K562 (cell line): ENCODE measurements around the gene RNASEH2A. TPM values are rescaled to one million over a fixed set of nuclear protein-coding genes. Genes with fewer than 3 reads are reported as not detected.

Experiments
- ATAC-seq: fragments of 200-7000 bp; cut with Tn5 transposase; 3 replicates; pipeline ENCODE4 v1.9.1; 2020; ENCODE audit warnings: moderate library complexity
- BruUV-seq: library from RNA; stranded (reverse); fragments of 400-500 nt; replicated peaks from 2 replicates; lab custom pipeline; 2021; lab: Mats Ljungman, UMichigan
- CTCF ChIA-PET: fragments of 300-600 bp; formaldehyde crosslinking; extraction: SDS; loops from one replicate; lab custom pipeline; 2021; ENCODE audit warnings: low intra/inter-chr PET ratio; lab: Yijun Ruan, JAX
- POLR2A ChIA-PET: fragments of 300-600, 350-650 bp; sonication (Branson Sonifier 250); formaldehyde crosslinking; extraction: SDS; loops from one replicate; lab custom pipeline; 2021; ENCODE audit warnings: antibody characterized with exemption, inconsistent platforms; lab: Yijun Ruan, JAX
- DNase-seq, 4 experiments: peaks; one replicate each; pipeline versions ENCODE4 v3.0.0 to v3.0.0-alpha.2; 2011 to 2018; ENCODE audit warnings: low spot score in 3 of 4, mixed read lengths in 3 of 4; ENCODE audit errors: extremely low read depth in 1 of 4
- FAIRE-seq: peaks from 2 replicates; lab custom pipeline; 2011; peaks lifted over from hg19 to GRCh38; lab: Jason Lieb, UNC
- H2AFZ ChIP-seq: 2 replicates; pipeline ENCODE4 v1.6.0; 2011; ENCODE audit warnings: low read depth, low read length, control low read depth, inconsistent platforms
- H3K27ac ChIP-seq: fragments of 200-600 bp; 3 replicates; pipeline ENCODE4 v1.8.0; 2011; ENCODE audit warnings: low read depth, mild to moderate bottlenecking, control low read depth, inconsistent platforms, low read length, moderate library complexity, mixed read lengths; ENCODE audit errors: extremely low read depth
- H3K27me3 ChIP-seq, 2 experiments: fragments of 300-600 bp in 1 of 2; 2 replicates in 1 of 2; 3 replicates in 1 of 2; pipeline versions ENCODE4 v1.6.0 to v1.8.0; 2011; ENCODE audit warnings: inconsistent platforms in 2 of 2, low read length in 2 of 2, mild to moderate bottlenecking in 1 of 2, mixed read lengths in 1 of 2, moderate library complexity in 1 of 2; ENCODE audit not compliant: control insufficient read depth in 2 of 2, insufficient read depth in 2 of 2
- H3K36me3 ChIP-seq: fragments of 300-600 bp; 3 replicates; pipeline ENCODE4 v1.8.0; 2011; ENCODE audit warnings: mild to moderate bottlenecking, low read length, inconsistent platforms; ENCODE audit not compliant: control insufficient read depth, insufficient read depth
- H3K4me1 ChIP-seq, 2 experiments: fragments of 200-600 bp in 1 of 2; replicated peaks in 1 of 2; 2 replicates in 1 of 2; 3 replicates in 1 of 2; pipeline versions ENCODE4 v1.5.1 to v1.8.0; 2011; ENCODE audit warnings: inconsistent platforms in 2 of 2, low read length in 2 of 2, mild to moderate bottlenecking in 1 of 2, mixed read lengths in 1 of 2, moderate library complexity in 1 of 2; ENCODE audit not compliant: control insufficient read depth in 2 of 2, insufficient read depth in 2 of 2
- H3K4me2 ChIP-seq: 2 replicates; pipeline ENCODE4 v1.6.1; 2011; ENCODE audit warnings: low read length, control low read depth, inconsistent platforms, mixed read lengths; ENCODE audit not compliant: insufficient read depth
- H3K4me3 ChIP-seq: fragments of 200-600 bp; sonication (generic), shearing (Covaris generic); 2 replicates; pipeline ENCODE4 v1.5.1; 2016; ENCODE audit warnings: control low read depth, inconsistent platforms
- H3K79me2 ChIP-seq: fragments of 200-600 bp; 3 replicates; pipeline ENCODE4 v1.8.0; 2011; ENCODE audit warnings: low read length, inconsistent platforms; ENCODE audit not compliant: control insufficient read depth, insufficient read depth
- H3K9ac ChIP-seq, 2 experiments: 2 replicates each; pipeline versions ENCODE4 v1.6.0 to v1.6.1; 2011; ENCODE audit warnings: low read depth in 2 of 2, low read length in 2 of 2, control low read depth in 1 of 2, inconsistent platforms in 1 of 2, mild to moderate bottlenecking in 1 of 2, mixed read lengths in 1 of 2; ENCODE audit not compliant: insufficient read depth in 1 of 2
- H3K9me1 ChIP-seq: one replicate; pipeline ENCODE4 v1.6.0; 2011; ENCODE audit warnings: inconsistent platforms, mild to moderate bottlenecking, low read length, moderate library complexity; ENCODE audit not compliant: control insufficient read depth, insufficient read depth
- H3K9me3 ChIP-seq: replicated peaks from 2 replicates; pipeline ENCODE4 v1.5.1; 2011; ENCODE audit warnings: low read depth, low read length, inconsistent platforms; ENCODE audit not compliant: control insufficient read depth, insufficient read depth
- H4K20me1 ChIP-seq: replicated peaks from 2 replicates; pipeline ENCODE4 v1.6.1; 2011; ENCODE audit warnings: low read length, inconsistent platforms, mixed read lengths; ENCODE audit not compliant: control insufficient read depth, insufficient read depth
- CHCHD3 ChIP-seq: fragments of 250-450 bp; sonication (Bioruptor Pico); IDR thresholded peaks from 2 replicates; pipeline ENCODE4 v2.1.2; 2022; ENCODE audit warnings: mild to moderate bottlenecking
- CREM ChIP-seq: IDR thresholded peaks from 2 replicates; pipeline ENCODE4 v1.6.1; 2014; ENCODE audit warnings: antibody characterized with exemption, low read depth
- ESRRA ChIP-seq: fragments of 450-650 bp; IDR thresholded peaks from 2 replicates; pipeline ENCODE4 v1.6.1; 2014; ENCODE audit warnings: low read depth, mild to moderate bottlenecking, moderate library complexity, borderline replicate concordance
- MCM3 ChIP-seq: fragments of 450-650 bp; IDR thresholded peaks from 2 replicates; pipeline ENCODE4 v1.6.1; 2016
- MECOM ChIP-seq: fragments of 250-450 bp; sonication (Bioruptor Pico); IDR thresholded peaks from 2 replicates; pipeline ENCODE4 v1.8.0; 2022; ENCODE audit warnings: inconsistent platforms
- NFE2 ChIP-seq: IDR thresholded peaks from 2 replicates; pipeline ENCODE4 v1.6.1; 2014; ENCODE audit warnings: antibody characterized with exemption, low read depth
- NR2F6 ChIP-seq: fragments of 450-650 bp; formaldehyde crosslinking; IDR thresholded peaks from 2 replicates; pipeline ENCODE4 v1.4.0; 2020; ENCODE audit warnings: mild to moderate bottlenecking
- PHF8 ChIP-seq: fragments of 200-600 bp; sonication (generic); IDR thresholded peaks from 2 replicates; pipeline ENCODE4 v1.6.1; 2012; ENCODE audit warnings: mixed run types, mild to moderate bottlenecking, inconsistent platforms, low read length, moderate library complexity, borderline replicate concordance
- RAD21 ChIP-seq, 2 experiments: fragments of 250-450 bp in 1 of 2; fragments of 450-650 bp in 1 of 2; sonication (Bioruptor Pico) in 1 of 2; formaldehyde crosslinking in 1 of 2; IDR thresholded peaks in 1 of 2; conservative IDR thresholded peaks in 1 of 2; 2 replicates each; pipeline versions ENCODE4 v1.4.0 to v1.8.0; 2020 to 2022; ENCODE audit warnings: mild to moderate bottlenecking in 2 of 2, moderate library complexity in 1 of 2
- RBFOX2 ChIP-seq: fragments of 200-400 bp; formaldehyde crosslinking; IDR thresholded peaks from 2 replicates; pipeline ENCODE4 v1.6.1; 2017; ENCODE audit warnings: low read depth, mild to moderate bottlenecking, low read length, moderate library complexity
- SRF ChIP-seq, 2 experiments: fragments of 250-450, 450-650 bp in 1 of 2; sonication (Bioruptor Pico) in 1 of 2; sonication (generic) in 1 of 2; formaldehyde crosslinking; IDR thresholded peaks; 2 replicates each; pipeline versions ENCODE4 v1.5.0 to v1.5.1; 2020 to 2022; ENCODE audit warnings: mild to moderate bottlenecking in 1 of 2, missing genetic modification reagents in 1 of 2
- TAL1 ChIP-seq: fragments of 450-650 bp; IDR thresholded peaks from 2 replicates; pipeline ENCODE4 v1.6.1; 2016; ENCODE audit warnings: mild to moderate bottlenecking
- TBP ChIP-seq: optimal IDR thresholded peaks from 2 replicates; pipeline ENCODE3; 2011; ENCODE audit warnings: low read depth, low read length, improper control_type of control experiment
- ZBTB7A ChIP-seq: IDR thresholded peaks from 2 replicates; pipeline ENCODE4 v1.6.1; 2011; ENCODE audit warnings: low read depth, mild to moderate bottlenecking, low read length, moderate library complexity, borderline replicate concordance; ENCODE audit not compliant: control insufficient read depth
- ZNF124 ChIP-seq: sonication (generic); formaldehyde crosslinking; IDR thresholded peaks from 2 replicates; pipeline ENCODE4 v1.8.1; 2022; ENCODE audit warnings: missing genetic modification reagents
- whole genome bisulfite sequencing: fragments of 100-300 bp; shearing (Covaris generic); methylation state at CpG from one replicate; pipeline ENCODE4 v1.1.6; 2016; ENCODE audit warnings: low coverage, mixed read lengths; ENCODE audit not compliant: insufficient coverage; ENCODE audit errors: missing lambda C conversion rate; 5-methylcytosine and 5-hydroxymethylcytosine counted together
- in situ Hi-C: fragments of 300-500 bp; cut with MboI; formaldehyde crosslinking; loops from 4 replicates; pipeline ENCODE4 v1.15.0; 2018; ENCODE audit warnings: inconsistent platforms, mixed read lengths
- intact Hi-C: fragments of 100-400 bp; cut with micrococcal nuclease; formaldehyde crosslinking; loops from 2 replicates; pipeline ENCODE4 v1.14.2; 2022
- polyA plus RNA-seq, 8 experiments: library from polyadenylated mRNA; depleted of rRNA in 4 of 8; stranded (reverse) in 5 of 8; unstranded in 3 of 8; fragments of >200 nt; fragmentation: Nextera tagmentation in 2 of 8; fragmentation: Illumina TruSeq in 1 of 8; extraction: Ambion mirVana in 2 of 8; extraction: Trizol in 1 of 8; gene quantifications; 2 replicates each; pipeline versions ENCODE4 v1.2.1 to v1.2.3, GENCODE V29; 2011 to 2014; ENCODE audit warnings: inconsistent platforms in 1 of 8, missing spikeins in 1 of 8
- total RNA-seq, 7 experiments: library from RNA; depleted of rRNA in 6 of 7; stranded (reverse); fragments of >200 nt in 6 of 7; fragmentation: Illumina TruSeq in 2 of 7; extraction: Trizol in 2 of 7; gene quantifications; 2 replicates each; pipeline versions ENCODE4 v1.2.1 to v1.2.3, GENCODE V29; 2011 to 2021; ENCODE audit warnings: low replicate concordance in 1 of 7
- TF ChIP-seq, protein P1 (sequence below): sonication (generic); formaldehyde crosslinking; IDR thresholded peaks from 2 replicates; pipeline ENCODE4 v1.8.0; 2023; ENCODE audit warnings: missing genetic modification reagents, mild to moderate bottlenecking, borderline replicate concordance

Gene RNASEH2A
- total and polyA plus RNA-seq, 9 of the 15 experiments (the other 6 are each of a cell fraction or from before 2014, with no cell fraction given) = 22.3 to 78.0 (median 61.7) TPM

DNA sequence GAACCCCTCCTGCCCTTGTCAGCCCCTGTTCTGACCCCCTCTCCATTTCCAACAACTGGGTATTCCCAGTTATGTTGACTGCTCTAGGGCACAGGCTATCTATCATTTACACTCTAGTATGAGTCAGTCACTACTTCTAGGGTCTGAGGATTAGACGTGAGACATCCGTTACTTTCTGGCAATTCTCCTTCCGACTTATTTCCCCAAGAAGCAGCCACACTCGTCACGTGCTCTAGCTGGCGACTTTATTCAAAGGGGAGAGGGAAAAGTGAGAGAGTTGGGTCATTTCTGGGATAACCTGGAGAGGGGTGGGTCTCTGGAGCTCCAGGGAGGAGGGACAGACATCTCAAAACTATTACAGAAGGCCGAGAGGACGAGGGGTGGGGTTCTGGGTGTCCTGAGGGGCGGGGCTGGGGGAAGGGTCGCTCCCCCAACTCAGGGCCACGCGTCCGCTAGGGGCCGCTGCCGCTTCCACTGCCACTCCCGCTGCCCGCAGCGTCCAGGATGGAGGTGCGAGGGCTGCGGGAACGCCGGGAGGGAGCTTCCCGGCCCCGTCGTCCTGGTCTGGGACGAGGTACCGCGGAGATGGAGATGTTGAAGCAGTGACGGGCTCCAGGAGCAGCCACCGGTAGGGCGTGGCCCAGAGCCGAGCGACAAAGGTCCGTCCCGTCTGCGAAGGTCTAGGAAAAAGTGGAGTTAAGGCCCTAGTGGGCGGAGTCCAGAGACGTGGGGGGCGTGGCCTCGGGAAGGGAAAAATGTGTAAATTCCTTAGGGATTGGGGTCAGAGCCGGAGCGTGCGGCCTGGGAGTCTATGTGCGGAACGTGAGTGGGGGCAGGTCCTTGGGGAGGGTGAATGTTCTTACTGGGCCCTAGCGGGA is 19.1 kb downstream of the RNASEH2A start:
- no peaks in the 10 kb centered on the region for H3K79me2 ChIP-seq
- POLR2A ChIA-PET = no interaction called here
- H3K4me2 ChIP-seq = peak overlapping the region; percentile 60
- FAIRE-seq = peak; percentile 82
- H3K36me3 ChIP-seq = no peaks in the 10 kb centered on the region
- intact Hi-C loops = no loop called here
- H3K4me3 ChIP-seq = 0 out of 2 replicates have a peak overlapping the region, but pooled peaks have one; percentile 10
- no peaks in the 10 kb centered on the region for H3K9me3 ChIP-seq
- DNase-seq = peak; percentile 76 to 93 (median 88)
- H3K27me3 ChIP-seq = no peaks in the 10 kb centered on the region
- no peaks in the 10 kb centered on the region; the same call in 1 of the 2 replicates for H4K20me1 ChIP-seq
- H3K4me1 ChIP-seq = peaks cover 4 to 22% of the 10 kb centered on the region in 2 experiments; a peak in 3 of 5 replicates
- H3K9me1 ChIP-seq = peaks cover 3% of the 10 kb centered on the region
- in situ Hi-C loops = no loop called here
- WGBS = 3% methylated on average over 30 of the region's 46 CpGs
- peak overlapping the region; percentile 93 for H2AFZ ChIP-seq
- BruUV-seq = no TSS peak
- H3K27ac ChIP-seq = peak overlapping the region; percentile 11; the same call in 2 of the 3 replicates
- CTCF ChIA-PET = interaction anchor here (0.6 kb wide), 1 partner anchor 1661 kb away, joined by 3 read pairs; no protein-coding TSS in a partner anchor
- ATAC-seq = peak; percentile 90
- peak overlapping the region in 1 of 2 experiments; percentile 72; a peak in 2 of 4 replicates for H3K9ac ChIP-seq
- 0 out of 2 replicates have a peak, but pooled peaks have one; percentile 25 for TF ChIP-seq CREM
- TF ChIP-seq RAD21 (CRISPR knock-in tag; conservative IDR thresholded peaks at IDR 0.05 in 1 of 2, IDR thresholded peaks at IDR 0.05 in 1 of 2) = 0 out of 4 replicates have a peak, but pooled peaks of 1 of the 2 experiments have one; percentile 16
- TF ChIP-seq MCM3 = no peak
- TF ChIP-seq MECOM (CRISPR knock-in tag) = no peak
- TF ChIP-seq CHCHD3 (CRISPR knock-in tag) = no peak
- peak; percentile 48; the same call in 1 of the 2 replicates for TF ChIP-seq RBFOX2
- TF ChIP-seq ESRRA = 0 out of 2 replicates have a peak, but pooled peaks have one; percentile 15
- TF ChIP-seq NFE2 = no peak
- no peak for TF ChIP-seq ZNF124 (CRISPR knock-in tag)
- 0 out of 4 replicates have a peak, but pooled peaks of 1 of the 2 experiments have one; percentile 45 for TF ChIP-seq SRF (CRISPR knock-in tag; IDR thresholded peaks at IDR 0.05)
- peak; percentile 98 for TF ChIP-seq ZBTB7A
- no peak for TF ChIP-seq NR2F6 (CRISPR knock-in tag)
- TF ChIP-seq, protein P1, sequence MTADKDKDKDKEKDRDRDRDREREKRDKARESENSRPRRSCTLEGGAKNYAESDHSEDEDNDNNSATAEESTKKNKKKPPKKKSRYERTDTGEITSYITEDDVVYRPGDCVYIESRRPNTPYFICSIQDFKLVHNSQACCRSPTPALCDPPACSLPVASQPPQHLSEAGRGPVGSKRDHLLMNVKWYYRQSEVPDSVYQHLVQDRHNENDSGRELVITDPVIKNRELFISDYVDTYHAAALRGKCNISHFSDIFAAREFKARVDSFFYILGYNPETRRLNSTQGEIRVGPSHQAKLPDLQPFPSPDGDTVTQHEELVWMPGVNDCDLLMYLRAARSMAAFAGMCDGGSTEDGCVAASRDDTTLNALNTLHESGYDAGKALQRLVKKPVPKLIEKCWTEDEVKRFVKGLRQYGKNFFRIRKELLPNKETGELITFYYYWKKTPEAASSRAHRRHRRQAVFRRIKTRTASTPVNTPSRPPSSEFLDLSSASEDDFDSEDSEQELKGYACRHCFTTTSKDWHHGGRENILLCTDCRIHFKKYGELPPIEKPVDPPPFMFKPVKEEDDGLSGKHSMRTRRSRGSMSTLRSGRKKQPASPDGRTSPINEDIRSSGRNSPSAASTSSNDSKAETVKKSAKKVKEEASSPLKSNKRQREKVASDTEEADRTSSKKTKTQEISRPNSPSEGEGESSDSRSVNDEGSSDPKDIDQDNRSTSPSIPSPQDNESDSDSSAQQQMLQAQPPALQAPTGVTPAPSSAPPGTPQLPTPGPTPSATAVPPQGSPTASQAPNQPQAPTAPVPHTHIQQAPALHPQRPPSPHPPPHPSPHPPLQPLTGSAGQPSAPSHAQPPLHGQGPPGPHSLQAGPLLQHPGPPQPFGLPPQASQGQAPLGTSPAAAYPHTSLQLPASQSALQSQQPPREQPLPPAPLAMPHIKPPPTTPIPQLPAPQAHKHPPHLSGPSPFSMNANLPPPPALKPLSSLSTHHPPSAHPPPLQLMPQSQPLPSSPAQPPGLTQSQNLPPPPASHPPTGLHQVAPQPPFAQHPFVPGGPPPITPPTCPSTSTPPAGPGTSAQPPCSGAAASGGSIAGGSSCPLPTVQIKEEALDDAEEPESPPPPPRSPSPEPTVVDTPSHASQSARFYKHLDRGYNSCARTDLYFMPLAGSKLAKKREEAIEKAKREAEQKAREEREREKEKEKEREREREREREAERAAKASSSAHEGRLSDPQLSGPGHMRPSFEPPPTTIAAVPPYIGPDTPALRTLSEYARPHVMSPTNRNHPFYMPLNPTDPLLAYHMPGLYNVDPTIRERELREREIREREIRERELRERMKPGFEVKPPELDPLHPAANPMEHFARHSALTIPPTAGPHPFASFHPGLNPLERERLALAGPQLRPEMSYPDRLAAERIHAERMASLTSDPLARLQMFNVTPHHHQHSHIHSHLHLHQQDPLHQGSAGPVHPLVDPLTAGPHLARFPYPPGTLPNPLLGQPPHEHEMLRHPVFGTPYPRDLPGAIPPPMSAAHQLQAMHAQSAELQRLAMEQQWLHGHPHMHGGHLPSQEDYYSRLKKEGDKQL (CRISPR knock-in tag) = no peak
- no peak for TF ChIP-seq TAL1
- peak; percentile 11; the same call in 1 of the 2 replicates for TF ChIP-seq PHF8
- no peak for TF ChIP-seq TBP
